Upper lobe of left lung (tissue), 6 donors: ENCODE measurements around the gene ANKIB1. TPM values are rescaled to one million over a fixed set of nuclear protein-coding genes. Genes with fewer than 3 reads are reported as not detected.
"Not testable (repeated sequence)": the region's sequence is repeated elsewhere in the genome, so short reads cannot be mapped to it uniquely, and the experiment has no call there.

ENCODE experiments used
- ATAC-seq, 2 donors: fragments of 200-7000 bp; cut with Tn5 transposase; one replicate each; pipeline ENCODE4 v1.9.1; 2022; ENCODE audit warnings: mild to moderate bottlenecking in 2 of 2, moderate library complexity in 2 of 2; ENCODE audit not compliant: low FRiP score in 2 of 2
- DNase-seq, 2 donors: peaks; one replicate each; pipeline ENCODE4 v3.0.0-alpha.2; 2019 to 2020
- H3K27ac ChIP-seq, 4 donors: fragments of 200-600 bp; sonication (generic); one replicate each; pipeline ENCODE4 v1.5.1; 2016 to 2019
- H3K27me3 ChIP-seq, 4 donors: fragments of 200-600 bp; sonication (generic); one replicate each; pipeline ENCODE4 v1.5.1; 2017 to 2019
- H3K36me3 ChIP-seq, 4 donors: fragments of 200-600 bp; sonication (generic); one replicate each; pipeline ENCODE4 v1.5.1; 2016 to 2019
- H3K4me1 ChIP-seq, 4 donors: fragments of 200-600 bp; sonication (generic); one replicate each; pipeline ENCODE4 v1.5.1; 2018 to 2019
- H3K4me3 ChIP-seq, 4 donors: fragments of 200-600 bp; sonication (generic); one replicate each; pipeline ENCODE4 v1.5.1; 2017 to 2019; ENCODE audit warnings: mild to moderate bottlenecking in 2 of 4, moderate library complexity in 1 of 4
- H3K9me3 ChIP-seq, 4 donors: fragments of 200-600 bp; sonication (generic); one replicate each; pipeline ENCODE4 v1.5.1; 2018 to 2019
- EP300 ChIP-seq, 4 donors: sonication (generic); formaldehyde crosslinking; IDR thresholded peaks; one replicate each; pipeline ENCODE4 v1.5.1; 2017; ENCODE audit warnings: antibody characterized with exemption in 4 of 4, control low read depth in 2 of 4
- POLR2A ChIP-seq, 4 donors: fragments of 450-650 bp; IDR thresholded peaks; one replicate each; pipeline ENCODE4 v1.5.1; 2016 to 2017; ENCODE audit warnings: antibody characterized with exemption in 4 of 4, mild to moderate bottlenecking in 2 of 4
- POLR2AphosphoS5 ChIP-seq, 2 donors: sonication (generic); formaldehyde crosslinking; IDR thresholded peaks; one replicate each; pipeline ENCODE4 v1.5.1; 2017; ENCODE audit warnings: antibody characterized with exemption in 2 of 2
- WGBS, 2 donors: methylation state at CpG; one replicate each; pipeline ENCODE4 v1.1.5; 2017 to 2018; 5-methylcytosine and 5-hydroxymethylcytosine counted together
- total RNA-seq, 6 donors: library from RNA; depleted of rRNA in 4 of 6; stranded (reverse); fragments of >200 nt in 4 of 6; gene quantifications; one replicate each; pipeline versions ENCODE4 v1.1.0 to v1.2.1, GENCODE V29; 2016 to 2021
- TF ChIP-seq, protein P1 (sequence below), 6 experiments: fragments of 450-650 bp in 4 of 6; fragments of 200-600 bp in 2 of 6; sonication (generic) in 2 of 6; IDR thresholded peaks; one replicate each; pipeline ENCODE4 v1.5.1; 2016 to 2019; ENCODE audit warnings: antibody characterized with exemption in 6 of 6
- donor health status: DM: no; HTN: no; CAD: no; lungs with moderate emphysema.
- donor health status: DM: no; HTN: yes; CAD: no; lungs with severe emphysema.

Gene ANKIB1
- total RNA-seq, 6 donors from 2014 or later = 22.8 to 47.1 (median 40.9) TPM

DNA sequence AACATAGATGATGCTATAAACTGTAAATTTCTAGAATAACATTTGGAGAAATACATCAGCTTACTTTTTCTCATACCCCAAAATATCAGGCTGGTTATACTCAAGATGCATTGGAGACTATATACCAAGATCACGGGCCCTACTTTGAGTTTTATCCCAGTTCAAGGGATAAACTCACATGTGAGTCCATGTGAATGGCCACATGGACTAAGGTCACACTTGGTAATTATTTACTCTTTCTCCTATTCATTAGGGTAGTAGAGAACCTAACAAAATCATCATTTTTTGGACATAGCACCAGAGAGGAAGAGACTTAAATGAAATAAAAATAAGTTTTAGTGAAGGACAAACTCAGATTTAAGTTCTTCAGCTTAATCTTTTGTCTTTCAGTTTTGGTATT, 108.4 kb downstream of the ANKIB1 start:
- no peaks in the 10 kb centered on the region for H3K27me3 ChIP-seq
- TF ChIP-seq, protein P1, sequence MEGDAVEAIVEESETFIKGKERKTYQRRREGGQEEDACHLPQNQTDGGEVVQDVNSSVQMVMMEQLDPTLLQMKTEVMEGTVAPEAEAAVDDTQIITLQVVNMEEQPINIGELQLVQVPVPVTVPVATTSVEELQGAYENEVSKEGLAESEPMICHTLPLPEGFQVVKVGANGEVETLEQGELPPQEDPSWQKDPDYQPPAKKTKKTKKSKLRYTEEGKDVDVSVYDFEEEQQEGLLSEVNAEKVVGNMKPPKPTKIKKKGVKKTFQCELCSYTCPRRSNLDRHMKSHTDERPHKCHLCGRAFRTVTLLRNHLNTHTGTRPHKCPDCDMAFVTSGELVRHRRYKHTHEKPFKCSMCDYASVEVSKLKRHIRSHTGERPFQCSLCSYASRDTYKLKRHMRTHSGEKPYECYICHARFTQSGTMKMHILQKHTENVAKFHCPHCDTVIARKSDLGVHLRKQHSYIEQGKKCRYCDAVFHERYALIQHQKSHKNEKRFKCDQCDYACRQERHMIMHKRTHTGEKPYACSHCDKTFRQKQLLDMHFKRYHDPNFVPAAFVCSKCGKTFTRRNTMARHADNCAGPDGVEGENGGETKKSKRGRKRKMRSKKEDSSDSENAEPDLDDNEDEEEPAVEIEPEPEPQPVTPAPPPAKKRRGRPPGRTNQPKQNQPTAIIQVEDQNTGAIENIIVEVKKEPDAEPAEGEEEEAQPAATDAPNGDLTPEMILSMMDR (IDR thresholded peaks at IDR 0.05) = no peak
- TF ChIP-seq POLR2AphosphoS5 (IDR thresholded peaks at IDR 0.05) = no peak
- no peak for TF ChIP-seq EP300 (IDR thresholded peaks at IDR 0.05)
- no peak for TF ChIP-seq POLR2A (IDR thresholded peaks at IDR 0.05)
- H3K27ac ChIP-seq = no peak overlapping the region
- no peak for ATAC-seq
- no peaks in the 10 kb centered on the region for H3K9me3 ChIP-seq
- 96 to 97% methylated on average over 1 of the region's 1 CpG for WGBS, 2 donors
- peaks cover 0 to 40% (median 6%) of the 10 kb centered on the region in 4 donors for H3K36me3 ChIP-seq
- no peak for DNase-seq
- no peak overlapping the region for H3K4me3 ChIP-seq
- no peaks in the 10 kb centered on the region for H3K4me1 ChIP-seq

DNA sequence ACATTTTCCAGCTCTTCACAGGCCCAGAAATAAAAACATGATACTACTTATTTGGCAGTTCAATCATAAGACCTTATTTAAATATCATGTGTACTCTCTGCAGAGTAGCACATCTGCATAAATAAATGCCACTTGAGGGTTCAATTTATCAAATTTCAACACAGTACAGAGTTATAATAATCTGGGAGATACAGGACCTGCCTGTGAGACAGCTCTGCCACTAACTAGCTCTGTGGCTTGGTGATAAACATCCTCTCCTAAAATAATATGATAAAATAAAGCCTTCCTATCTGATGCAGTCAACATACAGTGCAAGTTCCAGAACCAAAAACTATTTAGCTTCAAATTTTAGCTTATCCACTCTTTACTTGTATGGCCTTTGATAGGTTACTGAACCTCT, 110.6 kb downstream of the ANKIB1 start:
- Histone ChIP-seq H3K27me3 (no peaks in the 10 kb centered on the region), H3K4me1 (no peaks in the 10 kb centered on the region), H3K4me3 (no peak overlapping the region), H3K36me3 (peaks cover 0 to 39% (median 7%) of the 10 kb centered on the region in 4 donors), H3K9me3 (no peaks in the 10 kb centered on the region), H3K27ac (no peak overlapping the region)
- DNase-seq (no peak), ATAC-seq (no peak)
- TF ChIP-seq, protein P1 (IDR thresholded peaks at IDR 0.05) = no peak

DNA sequence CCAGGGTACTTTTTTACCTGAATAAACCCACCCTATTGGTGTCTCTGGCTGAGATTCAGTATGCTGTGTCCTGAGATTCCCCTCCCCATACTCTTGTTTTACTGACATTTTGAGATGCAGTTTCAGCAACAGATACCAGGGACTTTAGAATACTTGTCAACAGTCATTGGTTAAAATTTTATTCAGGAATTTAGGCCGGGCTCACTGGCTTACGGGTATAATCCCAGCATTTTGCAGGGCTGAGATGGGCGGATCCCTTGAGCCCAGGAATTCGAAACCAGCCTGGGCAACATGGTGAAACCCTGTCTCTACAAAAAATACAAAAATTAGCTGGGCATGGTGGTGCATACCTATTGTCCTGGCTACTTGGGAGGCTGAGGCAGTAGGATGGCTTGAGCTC, 111.5 kb downstream of the ANKIB1 start:
- no peak for TF ChIP-seq EP300 (IDR thresholded peaks at IDR 0.05)
- TF ChIP-seq POLR2A (IDR thresholded peaks at IDR 0.05) = no peak
- TF ChIP-seq, protein P1 (IDR thresholded peaks at IDR 0.05) = no peak
- TF ChIP-seq POLR2AphosphoS5 (IDR thresholded peaks at IDR 0.05) = no peak
- WGBS, 2 donors = 97% methylated on average over 4 of the region's 4 CpGs
- Histone ChIP-seq H3K4me1 (no peaks in the 10 kb centered on the region), H3K4me3 (no peak overlapping the region), H3K9me3 (no peaks in the 10 kb centered on the region), H3K27me3 (no peaks in the 10 kb centered on the region), H3K27ac (no peak overlapping the region), H3K36me3 (peaks cover 0 to 36% (median 7%) of the 10 kb centered on the region in 4 donors)
- ATAC-seq = no peak
- no peak for DNase-seq

DNA sequence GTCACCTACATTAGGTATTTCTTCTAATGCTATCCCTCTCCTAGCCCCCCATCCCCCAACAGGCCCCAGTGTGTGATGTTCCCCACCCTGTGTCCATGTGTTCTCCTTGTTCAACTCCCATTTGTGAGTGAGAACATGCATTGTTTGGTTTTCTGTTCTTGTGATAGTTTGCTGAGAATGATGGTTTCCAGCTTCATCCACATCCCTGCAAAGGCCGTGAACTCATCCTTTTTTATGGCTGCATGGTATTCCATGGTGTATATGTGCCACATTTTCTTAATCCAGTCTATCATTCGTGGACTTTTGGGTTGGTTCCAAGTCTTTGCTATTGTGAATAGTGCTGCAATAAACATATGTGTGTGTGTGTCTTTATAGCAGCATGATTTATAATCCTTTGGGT, 113.4 kb downstream of the ANKIB1 start:
- ATAC-seq, H3K4me3 ChIP-seq, H3K4me1 ChIP-seq, H3K9me3 ChIP-seq, H3K27me3 ChIP-seq, H3K27ac ChIP-seq, DNase-seq: not testable (repeated sequence)
- WGBS, 2 donors = 89 to 98% methylated on average over 2 of the region's 2 CpGs
- peaks cover 0 to 32% (median 9%) of the 10 kb centered on the region in 4 donors for H3K36me3 ChIP-seq

DNA sequence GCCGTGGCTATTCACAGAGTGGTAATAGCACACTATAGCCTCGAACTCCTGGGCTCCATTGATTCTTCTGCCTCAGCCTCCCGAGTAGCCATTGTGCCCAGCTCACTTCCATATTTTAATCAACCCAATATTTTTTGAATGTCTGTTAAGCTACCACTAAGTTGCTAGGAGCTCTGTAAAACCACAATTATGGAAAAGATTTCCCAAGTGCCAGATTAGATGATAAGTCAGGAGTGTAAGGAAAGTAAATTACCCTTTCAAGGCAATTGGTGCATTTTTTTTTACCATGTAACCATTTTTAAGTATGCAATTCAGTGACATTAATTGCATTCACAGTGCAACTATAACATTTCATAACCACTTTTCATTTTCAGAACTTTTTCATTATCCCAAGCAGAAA, 114.0 kb downstream of the ANKIB1 start:
- no peak for DNase-seq
- H3K36me3 ChIP-seq = peaks cover 0 to 31% (median 9%) of the 10 kb centered on the region in 4 donors
- no peak overlapping the region for H3K4me3 ChIP-seq
- TF ChIP-seq EP300 (IDR thresholded peaks at IDR 0.05) = no peak
- TF ChIP-seq, protein P1 (IDR thresholded peaks at IDR 0.05) = no peak
- H3K27ac ChIP-seq = no peak overlapping the region
- no peaks in the 10 kb centered on the region for H3K4me1 ChIP-seq
- H3K9me3 ChIP-seq = no peaks in the 10 kb centered on the region
- no peak for ATAC-seq
- 94 to 98% methylated on average over 3 of the region's 3 CpGs for WGBS, 2 donors
- no peaks in the 10 kb centered on the region for H3K27me3 ChIP-seq
